Aorta (tissue), 5 donors: ENCODE results near the gene DYDC2. TPM values are rescaled to one million over a fixed set of nuclear protein-coding genes. Genes with fewer than 3 reads are reported as not detected.
"Not testable (repeated sequence)": the region's sequence is repeated elsewhere in the genome, so short reads cannot be mapped to it uniquely, and the experiment has no call there.

Source experiments
- ATAC-seq: fragments of 200-7000 bp; cut with Tn5 transposase; one replicate; pipeline ENCODE4 v1.9.1; 2022; ENCODE audit warnings: moderate library complexity; ENCODE audit not compliant: low FRiP score
- DNase-seq, 2 donors: peaks; one replicate each; pipeline ENCODE4 v3.0.0-alpha.2; 2020
- H3K27ac ChIP-seq, 2 donors: one replicate each; pipeline ENCODE4 v1.5.1; 2013; ENCODE audit warnings: low read length in 2 of 2, mild to moderate bottlenecking in 2 of 2, moderate library complexity in 2 of 2, control low read depth in 1 of 2, inconsistent platforms in 1 of 2, low read depth in 1 of 2
- H3K27me3 ChIP-seq, 2 donors: one replicate each; pipeline ENCODE4 v1.6.1; 2013; ENCODE audit warnings: control low read depth in 1 of 2, low read length in 1 of 2, mild to moderate bottlenecking in 1 of 2, moderate library complexity in 1 of 2; ENCODE audit not compliant: insufficient read depth in 2 of 2, control insufficient read depth in 1 of 2
- H3K36me3 ChIP-seq, 2 donors: one replicate each; pipeline ENCODE4 v1.6.1; 2013; ENCODE audit warnings: control low read depth in 1 of 2, low read length in 1 of 2, mild to moderate bottlenecking in 1 of 2; ENCODE audit not compliant: insufficient read depth in 2 of 2, control insufficient read depth in 1 of 2
- H3K4me1 ChIP-seq, 2 donors: one replicate each; pipeline ENCODE4 v1.6.1; 2013; ENCODE audit warnings: low read length in 2 of 2, control low read depth in 1 of 2, mild to moderate bottlenecking in 1 of 2, moderate library complexity in 1 of 2; ENCODE audit not compliant: insufficient read depth in 2 of 2, control insufficient read depth in 1 of 2
- H3K4me3 ChIP-seq, 2 donors: one replicate each; pipeline ENCODE4 v1.5.1; 2013; ENCODE audit warnings: low read length in 2 of 2, control low read depth in 1 of 2, mild to moderate bottlenecking in 1 of 2
- H3K9me3 ChIP-seq: one replicate; pipeline ENCODE4 v1.6.1; 2013; ENCODE audit warnings: mild to moderate bottlenecking, low read length; ENCODE audit not compliant: control insufficient read depth
- WGBS, 2 donors: extraction: QIAGEN DNeasy Blood & Tissue Kit; methylation state at CpG; one replicate each; pipeline ENCODE4 v1.1.7; 2013; 5-methylcytosine and 5-hydroxymethylcytosine counted together
- intact Hi-C, 2 donors: fragments of 100-400 bp; cut with DNase I; formaldehyde crosslinking; loops; one replicate each; pipeline versions ENCODE4 v1.14.2 to v1.15.0; 2022
- polyA plus RNA-seq, 2 donors: library from polyadenylated mRNA; stranded (reverse); fragments of 200-250 nt; gene quantifications; one replicate each; pipeline ENCODE4 v1.2.3, GENCODE V29; 2013
- total RNA-seq, 2 donors: library from RNA; stranded (reverse); fragmentation: NEBNext Ultra II Directional; extraction: Animal tissue kit (Norgen Biotek cat#: 25700); gene quantifications; one replicate each; pipeline ENCODE4 v1.2.1, GENCODE V29; 2021
- donor health status: healthy with polysubstance abuse.
- donor health status: Bipolar disorder and iron deficiency.
- donor health status: DM: no; HTN: no; CAD: no.
- donor health status: DM: no; HTN: no; CAD: no.
- donor health status: DM: yes; HTN: yes; CAD: no.

The DYDC2 gene
- total and polyA plus RNA-seq, 4 donors: not detected

- no peaks in the 10 kb centered on the region for H3K9me3 ChIP-seq
- H3K27me3 ChIP-seq: no peaks in the 10 kb centered on the region
- peaks cover 0 to 2% of the 10 kb centered on the region in 2 donors for H3K4me1 ChIP-seq
- H3K27ac ChIP-seq: no peak overlapping the region
- H3K36me3 ChIP-seq: no peaks in the 10 kb centered on the region
- ATAC-seq (no peak), DNase-seq (peak; percentile 43 to 74)
- intact Hi-C loops: no loop called here
- H3K4me3 ChIP-seq: peak overlapping the region in 1 of 2 donors; percentile 16
- WGBS, 2 donors: 10 to 12% methylated on average over 34 to 50 of the region's 50 CpGs
These were observed 639 bp downstream of the DYDC2 start for GRCh38 chr10:80356989-80357850.

DNA sequence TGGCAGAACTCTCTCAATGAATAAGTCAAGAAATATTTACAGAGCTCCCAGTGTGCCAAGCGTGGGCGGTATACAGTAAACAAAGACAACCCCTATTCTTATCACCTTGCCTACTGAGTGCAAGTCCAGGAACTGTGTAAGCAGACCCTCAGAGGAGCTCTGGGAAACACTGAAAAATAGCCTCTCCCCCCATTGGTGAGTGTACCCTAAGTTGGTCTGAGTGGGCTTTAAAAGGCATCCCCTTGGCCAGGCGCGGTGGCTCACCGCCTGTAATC lies 1.2 kb downstream of the DYDC2 start:
- Histone ChIP-seq H3K27me3 (no peaks in the 10 kb centered on the region), H3K4me3 (no peak overlapping the region), H3K36me3 (no peaks in the 10 kb centered on the region), H3K9me3 (no peaks in the 10 kb centered on the region), H3K4me1 (peaks cover 0 to 2% of the 10 kb centered on the region in 2 donors), H3K27ac (no peak overlapping the region)
- intact Hi-C loops: no loop called here
- no peak for DNase-seq
- WGBS, 2 donors: 96 to 98% methylated on average over 5 of the region's 5 CpGs
- ATAC-seq: no peak

DNA sequence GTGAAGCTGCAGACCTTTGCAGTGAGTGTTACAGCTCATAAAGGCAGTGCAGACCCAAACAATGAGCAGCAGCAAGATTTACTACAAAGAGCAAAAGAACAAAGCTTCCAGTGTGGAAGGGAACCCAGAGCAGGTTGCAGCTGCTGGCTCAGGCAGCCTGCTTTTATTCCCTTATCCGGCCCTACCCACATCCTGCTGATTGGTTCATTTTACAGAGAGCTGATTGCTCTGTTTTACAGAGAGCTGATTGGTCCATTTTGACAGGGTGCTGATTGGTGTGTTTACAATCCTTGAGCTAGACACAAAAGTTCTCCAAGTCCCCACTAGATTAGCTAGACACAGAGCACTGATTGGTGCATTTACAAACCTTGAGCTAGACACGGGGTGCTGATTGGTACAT lies 2.3 kb downstream of the DYDC2 start:
- H3K27me3 ChIP-seq, H3K4me1 ChIP-seq, ATAC-seq, H3K36me3 ChIP-seq, H3K4me3 ChIP-seq, DNase-seq, H3K9me3 ChIP-seq, H3K27ac ChIP-seq, intact Hi-C loops: not testable (repeated sequence)
- 35 to 80% methylated on average over 2 of the region's 2 CpGs for WGBS, 2 donors

DNA sequence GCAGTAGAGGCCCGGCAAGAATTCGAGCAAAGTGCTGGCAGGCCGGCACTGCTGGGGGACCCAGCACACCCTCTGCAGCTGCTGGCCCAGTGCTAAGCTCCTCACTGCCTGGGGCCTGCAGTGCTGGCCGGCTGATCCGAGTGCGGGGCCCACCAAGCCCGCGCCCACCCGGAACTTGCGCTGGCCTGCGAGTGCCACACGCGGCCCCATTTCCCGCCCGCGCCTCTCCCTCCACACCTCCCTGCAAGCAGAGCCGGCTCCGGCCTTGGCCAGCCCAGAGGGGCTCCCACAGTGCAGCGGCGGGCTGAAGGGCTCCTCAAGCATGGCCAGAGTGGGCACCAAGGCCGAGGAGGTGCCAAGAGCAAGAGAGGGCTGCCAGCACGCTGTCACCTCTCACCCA lies 3.1 kb downstream of the DYDC2 start:
- Histone ChIP-seq H3K27ac (no peak overlapping the region), H3K27me3 (no peaks in the 10 kb centered on the region), H3K9me3 (no peaks in the 10 kb centered on the region), H3K4me1 (peaks cover 0 to 2% of the 10 kb centered on the region in 2 donors), H3K4me3 (no peak overlapping the region), H3K36me3 (no peaks in the 10 kb centered on the region)
- intact Hi-C loops: no loop called here
- no peak for ATAC-seq
- 94 to 95% methylated on average over 18 to 22 of the region's 22 CpGs for whole genome bisulfite sequencing, 2 donors
- DNase-seq: no peak

DNA sequence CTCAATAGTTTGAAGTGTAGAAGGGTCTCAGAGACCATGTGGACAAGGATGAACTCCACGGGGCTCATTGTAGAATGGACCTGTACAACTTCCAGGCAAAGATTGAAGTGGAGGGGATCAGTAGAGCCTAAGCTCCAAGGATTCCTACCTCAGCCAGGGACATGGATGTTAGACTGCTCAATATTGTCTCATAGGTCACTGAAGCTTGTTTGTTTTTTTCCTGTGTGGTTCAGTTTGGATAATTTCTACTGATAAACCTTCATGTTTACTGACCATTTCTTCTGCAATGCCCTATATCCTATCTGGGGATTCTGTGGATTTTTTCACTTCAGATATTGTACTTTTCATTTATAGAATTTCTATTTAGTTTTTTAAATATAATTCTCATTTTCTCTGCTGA lies 8.9 kb downstream of the DYDC2 start:
- no peak overlapping the region for H3K27ac ChIP-seq
- no peak overlapping the region for H3K4me3 ChIP-seq
- peaks cover 3% of the 10 kb centered on the region for H3K9me3 ChIP-seq
- WGBS, 2 donors: 1 to 52% methylated on average over 1 of the region's 1 CpG
- H3K4me1 ChIP-seq: no peaks in the 10 kb centered on the region
- H3K27me3 ChIP-seq: no peaks in the 10 kb centered on the region
- H3K36me3 ChIP-seq: no peaks in the 10 kb centered on the region
- intact Hi-C loops: no loop called here
- DNase-seq (no peak), ATAC-seq (no peak)

DNA sequence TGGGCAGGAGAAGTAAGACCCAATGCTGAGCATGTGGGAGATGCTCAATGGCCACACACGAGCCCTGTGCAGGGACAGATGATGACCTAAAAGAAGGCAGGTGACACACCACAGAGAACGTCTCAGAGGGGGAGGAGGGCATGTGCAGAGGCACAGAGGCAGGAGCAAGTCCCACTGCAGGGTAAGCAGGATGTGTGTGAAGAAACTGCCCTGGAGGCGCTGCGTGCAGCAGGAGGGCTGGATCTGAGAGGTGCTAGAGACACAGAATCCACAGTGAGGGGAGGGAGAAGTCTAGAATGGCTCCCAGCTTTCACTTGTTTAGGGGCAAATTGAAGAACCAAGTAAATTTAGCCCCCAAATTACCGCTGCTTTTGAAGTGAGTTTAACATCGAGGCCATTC lies 14.9 kb downstream of the DYDC2 start:
- DNase-seq (no peak), ATAC-seq (no peak)
- intact Hi-C loops: no loop called here
- H3K27ac ChIP-seq: no peak overlapping the region
- no peaks in the 10 kb centered on the region for H3K4me1 ChIP-seq
- H3K36me3 ChIP-seq: no peaks in the 10 kb centered on the region
- no peaks in the 10 kb centered on the region for H3K27me3 ChIP-seq
- peaks cover 3% of the 10 kb centered on the region for H3K9me3 ChIP-seq
- 65 to 75% methylated on average over 6 of the region's 6 CpGs for WGBS, 2 donors
- no peak overlapping the region for H3K4me3 ChIP-seq

DNA sequence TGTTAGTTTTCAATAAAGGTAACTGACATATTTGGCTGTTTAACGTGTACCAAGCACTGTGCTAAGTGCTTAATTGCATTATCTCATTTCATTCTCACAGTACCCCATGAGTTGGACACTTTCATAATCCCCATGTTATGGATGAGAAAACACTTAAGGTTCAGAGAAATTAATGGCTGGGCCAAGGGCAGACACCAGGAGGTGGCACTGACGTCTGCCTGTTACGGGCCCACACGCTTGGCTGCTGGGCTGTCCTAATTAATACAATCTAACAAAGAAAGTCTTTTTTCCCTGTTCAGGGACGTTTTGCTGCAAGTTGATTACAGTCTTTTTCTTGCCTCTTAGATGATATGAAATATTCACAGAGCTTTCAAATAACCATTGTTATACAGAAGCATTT lies 16.1 kb downstream of the DYDC2 start:
- 84 to 88% methylated on average over 5 of the region's 5 CpGs for WGBS, 2 donors

GRCh38 chr10:80373502-80373901 lies 16.9 kb downstream of the DYDC2 start:
- Histone ChIP-seq H3K36me3 (no peaks in the 10 kb centered on the region), H3K4me3 (no peak overlapping the region), H3K9me3 (no peaks in the 10 kb centered on the region), H3K4me1 (no peaks in the 10 kb centered on the region), H3K27me3 (no peaks in the 10 kb centered on the region), H3K27ac (no peak overlapping the region)
- DNase-seq: no peak
- 77 to 85% methylated on average over 2 of the region's 2 CpGs for WGBS, 2 donors
- intact Hi-C loops: no loop called here
- ATAC-seq: no peak

More for the DNA sequence above, 16.1 kb downstream of the DYDC2 start:
- no peaks in the 10 kb centered on the region for H3K36me3 ChIP-seq
- intact Hi-C loops: no loop called here
- no peak overlapping the region for H3K4me3 ChIP-seq
- no peaks in the 10 kb centered on the region for H3K27me3 ChIP-seq
- H3K27ac ChIP-seq: no peak overlapping the region
- no peak for DNase-seq
- no peaks in the 10 kb centered on the region for H3K9me3 ChIP-seq
- H3K4me1 ChIP-seq: no peaks in the 10 kb centered on the region
- no peak for ATAC-seq

DNA sequence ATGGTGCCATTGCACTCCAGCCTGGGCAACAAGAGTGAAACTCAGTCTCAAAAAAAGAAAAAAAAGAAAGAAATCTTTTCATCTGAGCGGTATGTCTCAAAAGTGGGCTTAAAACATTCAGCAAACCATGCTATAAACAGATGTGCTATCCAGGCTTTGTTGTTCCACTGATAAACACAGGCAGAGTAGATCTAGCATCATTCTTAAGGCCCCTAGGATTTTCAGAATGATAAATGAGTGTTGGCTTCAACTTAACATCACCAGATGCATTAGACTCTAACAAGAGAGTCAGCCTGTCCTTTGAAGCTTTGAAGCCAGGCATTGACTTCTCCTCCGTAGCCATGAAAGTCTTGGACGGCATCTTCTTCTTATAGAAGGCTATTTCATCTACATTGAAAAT lies 23.1 kb downstream of the DYDC2 start:
- no peaks in the 10 kb centered on the region for H3K27me3 ChIP-seq
- H3K9me3 ChIP-seq: no peaks in the 10 kb centered on the region
- H3K36me3 ChIP-seq: no peaks in the 10 kb centered on the region
- DNase-seq: no peak
- H3K4me3 ChIP-seq: no peak overlapping the region
- ATAC-seq: no peak
- H3K4me1 ChIP-seq: no peaks in the 10 kb centered on the region
- 22 to 76% methylated on average over 3 of the region's 3 CpGs for WGBS, 2 donors
- H3K27ac ChIP-seq: no peak overlapping the region
- intact Hi-C loops: no loop called here
